ENCODE results near the gene CRB1.

DNA sequence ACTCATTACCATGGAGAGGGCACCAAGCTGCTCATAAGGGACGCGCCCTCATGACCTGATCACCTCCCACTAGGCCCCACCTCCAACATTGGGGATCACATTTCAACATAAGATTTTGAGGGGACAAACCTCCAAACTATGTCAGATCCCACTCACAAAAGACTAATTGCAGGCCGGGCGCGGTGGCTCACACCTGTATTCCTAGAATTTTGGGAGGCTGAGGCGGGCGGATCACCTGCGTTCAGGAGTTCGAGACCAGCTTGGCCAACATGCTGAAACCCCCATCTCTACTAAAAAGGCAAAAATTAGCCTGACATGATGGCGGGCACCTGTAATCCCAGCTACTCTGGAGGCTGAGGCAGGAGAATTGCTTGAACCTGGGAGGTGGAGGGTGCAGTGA is 228.7 kb downstream of the CRB1 start:
- TF ChIP-seq, protein P1, sequence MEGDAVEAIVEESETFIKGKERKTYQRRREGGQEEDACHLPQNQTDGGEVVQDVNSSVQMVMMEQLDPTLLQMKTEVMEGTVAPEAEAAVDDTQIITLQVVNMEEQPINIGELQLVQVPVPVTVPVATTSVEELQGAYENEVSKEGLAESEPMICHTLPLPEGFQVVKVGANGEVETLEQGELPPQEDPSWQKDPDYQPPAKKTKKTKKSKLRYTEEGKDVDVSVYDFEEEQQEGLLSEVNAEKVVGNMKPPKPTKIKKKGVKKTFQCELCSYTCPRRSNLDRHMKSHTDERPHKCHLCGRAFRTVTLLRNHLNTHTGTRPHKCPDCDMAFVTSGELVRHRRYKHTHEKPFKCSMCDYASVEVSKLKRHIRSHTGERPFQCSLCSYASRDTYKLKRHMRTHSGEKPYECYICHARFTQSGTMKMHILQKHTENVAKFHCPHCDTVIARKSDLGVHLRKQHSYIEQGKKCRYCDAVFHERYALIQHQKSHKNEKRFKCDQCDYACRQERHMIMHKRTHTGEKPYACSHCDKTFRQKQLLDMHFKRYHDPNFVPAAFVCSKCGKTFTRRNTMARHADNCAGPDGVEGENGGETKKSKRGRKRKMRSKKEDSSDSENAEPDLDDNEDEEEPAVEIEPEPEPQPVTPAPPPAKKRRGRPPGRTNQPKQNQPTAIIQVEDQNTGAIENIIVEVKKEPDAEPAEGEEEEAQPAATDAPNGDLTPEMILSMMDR (IDR thresholded peaks at IDR 0.05; ENCODE audit: insufficient read depth, low read length, poor library complexity, severe bottlenecking) = no peak
- TF ChIP-seq EZH2phosphoT487 (conservative IDR thresholded peaks at IDR 0.05; ENCODE audit: low read length) = no peak

All from SU-DHL-6 (cell line).